NCI-H2196 treated with DMSO at 0.1 percent for 48 hours (cell line): ENCODE results near the gene APOC4.
A peak's percentile ranks its signal among the peaks of the same experiment; 100 is the strongest.
"Not testable (repeated sequence)": the region's sequence is repeated elsewhere in the genome, so short reads cannot be mapped to it uniquely, and the experiment has no call there.

Experiments used
- DNase-seq: peaks from one replicate; lab custom pipeline; 2025; ENCODE audit not compliant: unreplicated experiment; lab: John Stamatoyannopoulos, UW

The APOC4 gene

GRCh38 chr19:44914433-44915206 lies 27.4 kb upstream of the APOC4 start, which contains the start of gene APOC1:
TSS of gene APOC1 (plus strand) at chr19:44914608. CDS start at chr19:44914892, 284 bp downstream.
- DNase-seq: peak; percentile 75

- DNase-seq: no peak
These were observed 17.8 kb upstream of the APOC4 start for GRCh38 chr19:44924243-44924725.

GRCh38 chr19:44925114-44925891 lies 16.7 kb upstream of the APOC4 start:
- no peak for DNase-seq

DNA sequence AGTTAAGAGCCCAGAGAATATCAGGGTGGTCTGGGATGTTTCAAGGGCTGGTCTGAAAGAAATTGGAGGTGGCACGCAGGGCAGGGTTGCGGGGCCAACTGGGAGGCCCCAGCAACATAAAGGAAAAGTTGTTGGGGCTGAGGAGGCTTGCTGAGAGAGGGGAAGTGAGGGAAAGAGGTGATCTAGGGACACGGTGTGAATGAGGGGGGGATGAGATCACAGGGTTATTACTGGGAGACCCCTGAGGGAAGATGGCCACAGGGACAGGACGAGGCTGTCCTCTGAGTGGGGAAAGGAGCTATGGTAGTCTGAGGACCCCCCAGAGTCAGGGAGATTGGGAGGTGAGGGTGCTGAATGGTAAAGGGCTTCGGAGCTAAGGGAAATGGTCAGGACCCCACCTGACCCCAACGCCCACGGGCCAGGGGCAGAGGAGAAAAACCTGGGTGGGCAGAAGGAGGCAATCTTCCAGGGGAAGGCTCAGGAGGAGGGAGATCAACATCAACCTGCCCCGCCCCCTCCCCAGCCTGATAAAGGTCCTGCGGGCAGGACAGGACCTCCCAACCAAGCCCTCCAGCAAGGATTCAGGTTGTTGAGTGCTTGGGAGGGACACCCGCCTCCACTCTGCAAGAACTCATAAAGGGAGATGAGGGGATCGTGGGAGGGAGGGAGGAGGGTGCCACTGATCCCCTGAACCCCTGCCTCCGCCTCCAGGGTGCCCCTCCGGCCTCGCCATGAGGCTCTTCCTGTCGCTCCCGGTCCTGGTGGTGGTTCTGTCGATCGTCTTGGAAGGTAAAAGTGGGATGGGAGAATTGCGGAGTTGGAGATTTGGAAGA lies 15.6 kb upstream of the APOC4 start:
- not testable (repeated sequence) for DNase-seq

- DNase-seq: no peak
These were observed 14.3 kb upstream of the APOC4 start for GRCh38 chr19:44927746-44928145.

- DNase-seq: no peak
These were observed 11.9 kb upstream of the APOC4 start for GRCh38 chr19:44930088-44930487.

GRCh38 chr19:44931541-44931940 lies 10.5 kb upstream of the APOC4 start:
- DNase-seq: no peak

GRCh38 chr19:44939668-44940067 lies 2.4 kb upstream of the APOC4 start:
- DNase-seq: no peak

- no peak for DNase-seq
These were observed 1.8 kb downstream of the APOC4 start for GRCh38 chr19:44943801-44944249.

DNA sequence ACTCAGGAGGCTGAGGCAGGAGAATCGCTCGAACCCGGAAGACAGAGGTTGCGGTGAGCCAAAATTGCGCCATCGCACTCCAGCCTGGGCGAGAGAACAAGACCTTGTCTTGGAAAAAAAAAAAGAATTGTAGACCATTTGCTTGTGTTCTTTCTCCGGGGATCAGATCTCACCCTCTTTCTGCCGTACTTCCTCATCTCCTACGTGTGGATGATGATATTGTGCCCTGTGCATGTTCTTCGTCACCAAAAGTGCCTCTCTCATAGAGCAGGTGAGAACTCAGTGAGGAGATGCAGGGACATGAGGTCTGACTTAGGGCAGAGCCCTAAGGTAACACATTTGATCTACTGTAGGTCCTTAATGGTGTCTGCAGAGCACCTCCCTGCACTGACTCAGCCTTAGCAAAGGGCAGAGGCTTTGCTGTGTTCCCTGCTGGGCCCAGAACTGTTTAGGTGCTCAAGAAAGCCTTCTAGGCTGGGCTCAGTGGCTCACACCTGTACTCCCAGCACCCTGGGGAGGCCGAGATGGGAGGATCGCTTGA lies 5.1 kb downstream of the APOC4 start:
- DNase-seq: no peak

DNA sequence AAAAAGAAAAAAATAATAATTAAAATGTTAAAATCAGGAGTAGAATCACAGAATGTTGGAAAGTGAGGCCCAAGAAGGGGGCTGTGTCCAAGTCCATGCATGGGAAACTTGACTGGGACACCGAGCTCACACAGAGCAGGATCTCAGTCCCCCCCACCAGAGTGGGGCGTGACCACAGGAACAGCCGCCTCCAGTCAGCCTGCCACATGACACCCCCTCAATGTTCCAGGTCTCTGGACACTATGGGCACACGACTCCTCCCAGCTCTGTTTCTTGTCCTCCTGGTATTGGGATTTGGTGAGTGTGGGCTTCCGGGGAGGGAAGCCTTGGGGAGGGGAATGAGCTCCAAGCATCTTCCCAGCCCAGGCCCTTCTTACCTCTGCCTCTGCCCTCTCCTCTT lies 6.2 kb downstream of the APOC4 start:
- DNase-seq: no peak

DNA sequence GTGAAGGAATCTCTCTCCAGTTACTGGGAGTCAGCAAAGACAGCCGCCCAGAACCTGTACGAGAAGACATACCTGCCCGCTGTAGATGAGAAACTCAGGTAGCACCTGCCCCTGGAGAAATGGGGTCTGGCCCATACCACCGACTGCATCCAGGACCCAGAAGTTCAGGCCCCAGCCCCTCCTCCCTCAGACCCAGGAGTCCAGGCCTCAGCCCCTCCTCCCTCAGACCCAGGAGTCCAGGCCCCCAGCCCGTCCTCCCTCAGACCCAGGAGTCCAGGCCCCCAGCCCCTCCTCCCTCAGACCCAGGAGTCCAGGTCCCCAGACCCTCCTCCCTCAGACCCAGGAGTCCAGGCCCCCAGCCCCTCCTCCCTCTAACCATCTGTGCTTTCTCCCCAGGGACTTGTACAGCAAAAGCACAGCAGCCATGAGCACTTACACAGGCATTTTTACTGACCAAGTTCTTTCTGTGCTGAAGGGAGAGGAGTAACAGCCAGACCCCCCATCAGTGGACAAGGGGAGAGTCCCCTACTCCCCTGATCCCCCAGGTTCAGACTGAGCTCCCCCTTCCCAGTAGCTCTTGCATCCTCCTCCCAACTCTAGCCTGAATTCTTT lies 6.8 kb downstream of the APOC4 start:
- DNase-seq: no peak

DNA sequence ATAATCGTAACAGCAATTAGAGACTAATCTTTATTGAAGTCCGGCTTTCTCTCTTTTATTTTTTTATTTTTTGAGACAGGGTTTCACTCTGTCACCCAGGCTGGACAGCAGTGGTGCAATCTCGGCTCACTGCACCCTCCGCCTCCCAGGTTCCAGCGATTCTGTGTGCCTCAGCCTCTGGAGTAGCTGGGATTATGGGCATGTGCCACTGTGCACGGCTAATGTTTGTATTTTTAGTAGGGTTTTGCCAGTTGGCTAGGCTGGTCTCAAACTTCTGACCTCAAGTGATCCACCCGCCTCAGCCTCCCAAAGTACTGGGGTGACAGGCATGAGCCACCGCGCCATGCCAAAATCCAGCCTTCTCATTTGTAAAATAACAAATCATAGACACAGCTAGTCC lies 7.5 kb downstream of the APOC4 start:
- no peak for DNase-seq

- DNase-seq: peak; percentile 30
These were observed 9.4 kb downstream of the APOC4 start for GRCh38 chr19:44951179-44952159.

DNA sequence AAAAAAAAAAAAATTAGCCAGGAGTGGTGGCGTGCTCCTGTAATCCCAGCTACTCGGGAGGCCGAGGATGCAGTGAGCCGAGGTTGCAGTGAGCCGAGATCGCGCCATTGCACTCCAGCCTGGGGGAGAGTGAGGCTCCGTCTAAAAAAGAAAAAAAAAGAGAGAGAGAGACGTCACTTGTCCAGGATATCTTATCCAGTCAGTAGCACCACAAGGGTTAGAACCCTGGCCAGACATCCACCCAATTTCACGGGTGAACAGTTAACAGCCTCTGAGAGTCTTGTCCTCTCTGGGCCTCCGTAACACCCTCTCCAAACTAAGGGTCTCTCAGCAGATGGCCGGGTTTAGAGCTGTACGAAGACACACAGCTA lies 12.2 kb downstream of the APOC4 start:
- no peak for DNase-seq

- peak; percentile 89 for DNase-seq
These were observed 12.8 kb downstream of the APOC4 start, which contains the start of gene CLPTM1 for GRCh38 chr19:44954649-44955504. TSS of gene CLPTM1 (plus strand) at chr19:44955380. CDS start at chr19:44955396, 16 bp downstream.

DNA sequence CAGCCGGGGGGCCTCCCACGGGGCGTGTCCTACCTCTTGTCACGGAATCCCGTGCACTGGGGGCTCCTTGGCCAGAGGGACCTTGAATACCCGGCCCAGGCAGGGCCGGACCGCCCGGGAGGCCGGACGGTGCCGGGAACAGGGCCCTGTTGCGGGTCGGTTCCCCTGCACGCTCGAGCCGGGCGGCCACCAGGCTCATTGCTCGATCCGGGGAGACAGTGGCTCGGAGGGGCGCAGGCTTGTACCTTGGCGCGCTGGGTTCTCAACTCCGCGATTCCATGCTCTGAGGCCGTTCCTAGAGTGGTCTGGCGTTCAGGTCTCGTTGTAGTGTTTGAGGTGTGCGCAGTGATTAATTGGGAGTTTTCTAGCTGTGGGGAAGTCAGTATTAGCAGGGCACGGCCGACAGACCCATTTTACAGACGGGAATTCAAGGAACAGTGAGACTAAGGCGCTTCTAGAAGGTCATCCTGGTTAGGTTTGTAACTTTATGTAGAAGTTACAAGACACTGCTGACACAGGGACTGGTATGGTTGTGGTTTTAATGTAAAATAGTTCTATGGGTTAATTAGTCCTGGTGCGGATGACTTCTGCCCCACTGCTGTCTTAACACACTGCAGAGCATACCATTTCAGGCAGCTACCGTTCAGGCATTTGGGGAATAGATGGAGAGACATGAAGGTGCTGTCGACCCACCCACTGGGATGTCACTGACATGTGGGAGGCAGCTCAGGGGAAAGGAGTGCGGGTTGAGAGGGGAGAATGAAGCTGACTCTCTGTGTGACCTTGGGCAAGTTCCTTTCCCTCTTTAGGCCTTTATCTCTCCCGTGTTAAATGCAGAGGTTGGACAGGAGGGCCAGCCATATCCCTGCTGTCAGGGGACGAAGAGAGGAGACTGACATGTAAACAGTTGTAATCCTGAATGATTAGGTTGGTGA lies 13.7 kb downstream of the APOC4 start:
- DNase-seq: no peak
